ENCODE results near the gene MSI2.

Gene MSI2

GRCh38 chr17:57324060-57324459 lies 67.7 kb downstream of the MSI2 start:
- no peak for DNase-seq

GRCh38 chr17:57324631-57325030 lies 68.3 kb downstream of the MSI2 start:
- DNase-seq, result no peak

GRCh38 chr17:57326336-57326735 lies 70.0 kb downstream of the MSI2 start:
- DNase-seq, result no peak

GRCh38 chr17:57326764-57327163 lies 70.4 kb downstream of the MSI2 start:
- DNase-seq, result no peak

- DNase-seq, result no peak
Observed at GRCh38 chr17:57327176-57327970, 71.0 kb downstream of the MSI2 start.

- DNase-seq, result no peak
Observed at GRCh38 chr17:57328109-57328882, 72.0 kb downstream of the MSI2 start.

- no peak for DNase-seq
Observed at GRCh38 chr17:57329380-57330214, 73.3 kb downstream of the MSI2 start.

- no peak for DNase-seq
Observed at GRCh38 chr17:57330587-57330986, 74.3 kb downstream of the MSI2 start.

GRCh38 chr17:57331423-57331822 lies 75.1 kb downstream of the MSI2 start:
- no peak for DNase-seq

GRCh38 chr17:57332501-57332900 lies 76.2 kb downstream of the MSI2 start:
- DNase-seq, result no peak

GRCh38 chr17:57335195-57335792 lies 79.0 kb downstream of the MSI2 start:
- DNase-seq, result no peak

- no peak for DNase-seq
Observed at GRCh38 chr17:57337390-57337789, 81.1 kb downstream of the MSI2 start.

GRCh38 chr17:57338257-57338914 lies 82.1 kb downstream of the MSI2 start:
- DNase-seq, result no peak

GRCh38 chr17:57340160-57340981 lies 84.0 kb downstream of the MSI2 start:
- no peak for DNase-seq

GRCh38 chr17:57341611-57342540 lies 85.6 kb downstream of the MSI2 start:
- no peak for DNase-seq

- no peak for DNase-seq
Observed at GRCh38 chr17:57342963-57343589, 86.8 kb downstream of the MSI2 start.

- no peak for DNase-seq
Observed at GRCh38 chr17:57343717-57344116, 87.4 kb downstream of the MSI2 start.

GRCh38 chr17:57344261-57344660 lies 87.9 kb downstream of the MSI2 start:
- DNase-seq, result no peak

- DNase-seq, result no peak
Observed at GRCh38 chr17:57349541-57350247, 93.4 kb downstream of the MSI2 start.

Measured in stimulated activated naive CD4-positive, alpha-beta T cell (primary cell).